Fibroblast of mammary gland (primary cell): ENCODE data around the gene TSPAN15.

Experiments used
- DNase-seq: peaks from one replicate; pipeline ENCODE4 v3.0.0-alpha.2; 2010; ENCODE audit warnings: low read depth
- H3K4me3 ChIP-seq: 2 replicates; pipeline ENCODE4 v1.5.1; 2011; ENCODE audit warnings: low read depth, mild to moderate bottlenecking, low read length, moderate library complexity; ENCODE audit not compliant: control insufficient read depth
- TF ChIP-seq, protein P1 (sequence below): conservative IDR thresholded peaks from 2 replicates; pipeline ENCODE4 v1.5.1; 2011; ENCODE audit warnings: low read depth, low read length, inconsistent platforms; ENCODE audit not compliant: control insufficient read depth, insufficient read depth

Gene TSPAN15

DNA sequence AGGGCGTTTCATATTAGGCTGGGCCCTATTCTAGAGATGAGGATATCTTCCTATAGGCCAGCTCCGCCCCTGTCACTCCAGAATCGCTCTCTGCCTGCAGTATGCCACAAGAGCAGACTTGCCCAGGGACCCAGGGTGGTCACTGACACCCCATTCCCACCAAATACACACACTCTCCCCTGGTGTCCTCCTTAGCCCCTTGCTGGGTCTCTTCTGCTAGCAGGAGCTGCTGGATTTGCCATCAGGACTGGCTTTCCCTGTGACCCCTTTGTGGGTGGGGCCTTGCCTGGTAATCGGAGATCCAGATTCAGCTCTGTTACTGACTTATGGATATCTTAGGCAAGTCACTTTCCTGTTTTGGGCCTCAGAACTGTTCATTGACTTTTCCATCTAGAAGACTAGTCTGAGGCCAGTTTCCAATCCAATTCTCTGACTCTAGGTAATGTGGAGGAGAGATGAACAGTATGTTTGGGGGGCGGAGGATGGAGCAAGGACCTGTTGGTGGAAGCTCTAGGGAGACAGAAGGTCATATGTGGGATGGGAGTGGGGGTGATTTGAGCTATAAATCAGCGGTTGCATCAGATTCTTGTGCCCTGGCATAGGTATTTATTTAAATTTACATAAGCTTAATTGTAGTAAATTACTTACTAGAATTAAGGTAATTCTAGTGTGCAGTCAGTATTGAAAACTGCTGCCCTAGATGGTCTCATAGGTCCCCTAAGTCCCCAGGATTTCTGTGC, 1.6 kb downstream of the TSPAN15 start:
- TF ChIP-seq, protein P1, sequence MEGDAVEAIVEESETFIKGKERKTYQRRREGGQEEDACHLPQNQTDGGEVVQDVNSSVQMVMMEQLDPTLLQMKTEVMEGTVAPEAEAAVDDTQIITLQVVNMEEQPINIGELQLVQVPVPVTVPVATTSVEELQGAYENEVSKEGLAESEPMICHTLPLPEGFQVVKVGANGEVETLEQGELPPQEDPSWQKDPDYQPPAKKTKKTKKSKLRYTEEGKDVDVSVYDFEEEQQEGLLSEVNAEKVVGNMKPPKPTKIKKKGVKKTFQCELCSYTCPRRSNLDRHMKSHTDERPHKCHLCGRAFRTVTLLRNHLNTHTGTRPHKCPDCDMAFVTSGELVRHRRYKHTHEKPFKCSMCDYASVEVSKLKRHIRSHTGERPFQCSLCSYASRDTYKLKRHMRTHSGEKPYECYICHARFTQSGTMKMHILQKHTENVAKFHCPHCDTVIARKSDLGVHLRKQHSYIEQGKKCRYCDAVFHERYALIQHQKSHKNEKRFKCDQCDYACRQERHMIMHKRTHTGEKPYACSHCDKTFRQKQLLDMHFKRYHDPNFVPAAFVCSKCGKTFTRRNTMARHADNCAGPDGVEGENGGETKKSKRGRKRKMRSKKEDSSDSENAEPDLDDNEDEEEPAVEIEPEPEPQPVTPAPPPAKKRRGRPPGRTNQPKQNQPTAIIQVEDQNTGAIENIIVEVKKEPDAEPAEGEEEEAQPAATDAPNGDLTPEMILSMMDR = no peak
- no peak for DNase-seq
- no peak overlapping the region for H3K4me3 ChIP-seq

DNA sequence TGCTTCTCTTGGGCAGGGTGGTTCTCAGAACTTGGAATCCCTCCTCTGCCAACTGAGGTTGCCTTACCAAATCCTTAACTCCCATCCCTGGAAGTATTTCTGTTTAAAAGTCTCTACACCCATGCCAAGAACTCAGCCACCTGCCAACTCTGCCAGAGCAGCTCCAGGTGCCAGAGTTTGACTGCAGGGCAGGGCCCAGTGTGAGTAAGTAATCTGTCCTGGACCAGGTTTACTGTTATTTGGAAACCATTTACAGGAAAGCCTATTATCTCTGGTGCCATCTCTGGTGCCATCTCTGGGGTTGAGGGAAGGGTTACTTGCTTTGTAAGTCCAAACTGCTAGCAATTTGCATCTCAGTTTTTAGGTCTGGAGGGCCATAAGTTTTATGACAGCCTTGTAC, 2.5 kb downstream of the TSPAN15 start:
- TF ChIP-seq, protein P1 = no peak
- DNase-seq = no peak
- H3K4me3 ChIP-seq = no peak overlapping the region

DNA sequence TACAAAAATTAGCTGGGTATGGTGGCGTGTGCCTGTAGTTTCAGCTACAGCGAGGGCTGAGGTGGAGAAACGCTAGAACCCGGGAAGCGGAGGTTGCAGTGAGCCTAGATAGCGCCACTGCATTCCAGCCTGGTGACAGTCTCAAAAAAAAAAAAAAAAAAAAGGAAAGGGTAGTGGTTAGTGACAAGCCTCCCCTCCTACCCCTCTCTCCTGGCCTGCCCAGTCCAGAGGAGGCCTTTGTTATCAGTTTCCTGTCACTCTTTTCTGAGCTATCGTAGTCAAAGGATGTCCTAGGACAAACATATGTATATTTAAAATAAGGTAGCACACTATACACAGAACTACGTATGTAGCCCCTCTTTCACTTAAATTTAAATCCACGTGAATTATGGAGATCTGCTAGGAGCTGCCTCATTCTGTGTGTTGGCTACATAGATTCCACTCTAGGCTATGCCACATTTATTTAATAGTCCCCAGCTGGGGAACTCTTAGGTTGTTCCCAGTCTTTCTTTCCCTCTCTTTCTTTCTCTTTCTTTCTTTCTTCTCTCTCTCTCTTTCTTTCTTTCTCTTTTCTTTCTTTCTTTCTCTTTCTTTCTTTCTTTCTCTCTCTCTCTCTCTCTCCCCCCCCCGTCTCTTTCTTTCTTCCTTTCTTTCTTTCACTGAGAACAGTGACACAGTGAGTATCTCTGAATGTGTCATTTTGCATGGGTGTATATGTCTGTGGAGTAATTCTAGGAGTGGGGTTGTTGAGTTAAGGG, 3.9 kb downstream of the TSPAN15 start:
- TF ChIP-seq, protein P1 = no peak
- no peak overlapping the region for H3K4me3 ChIP-seq
- no peak for DNase-seq

DNA sequence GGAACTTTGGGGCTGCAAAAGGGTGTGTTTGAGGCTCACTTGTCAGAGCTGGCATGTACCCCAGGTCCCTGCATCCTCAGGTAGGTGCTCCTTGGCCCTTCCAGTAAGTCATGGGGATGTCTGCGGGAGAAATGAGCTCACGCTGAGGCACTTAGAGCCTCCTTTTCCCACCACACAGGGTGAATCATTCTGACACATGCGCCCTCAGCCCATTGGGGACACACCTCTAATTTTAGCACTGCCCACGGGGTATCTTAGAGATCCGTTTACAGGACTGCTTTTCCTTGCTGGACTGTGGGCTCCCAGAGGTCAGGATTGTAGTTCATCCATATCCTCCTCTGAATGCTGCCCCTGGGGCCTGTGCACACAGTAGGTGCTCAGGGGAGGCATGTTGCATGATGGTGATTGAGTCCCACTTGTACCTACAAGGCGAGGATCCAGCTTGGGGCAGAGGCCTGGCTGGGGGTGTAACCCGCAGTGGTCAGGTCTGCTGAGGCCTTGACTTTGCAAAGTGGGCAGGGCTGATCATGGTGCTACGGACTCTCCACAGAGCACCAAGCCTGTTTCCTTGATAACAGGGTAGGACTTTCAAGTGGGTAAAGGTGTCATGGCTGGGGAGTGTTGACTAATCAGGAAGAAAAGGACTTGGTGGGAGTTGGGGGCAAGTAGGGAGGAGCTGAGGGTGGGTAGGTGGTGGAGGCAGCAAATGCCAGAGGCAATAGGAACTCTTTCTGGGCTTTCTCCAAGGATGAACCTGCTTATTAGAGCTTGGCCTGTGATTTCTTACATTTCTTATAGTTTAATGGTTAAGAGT, 5.8 kb downstream of the TSPAN15 start:
- peak; percentile 70 for DNase-seq
- H3K4me3 ChIP-seq = no peak overlapping the region
- TF ChIP-seq, protein P1 = no peak

DNA sequence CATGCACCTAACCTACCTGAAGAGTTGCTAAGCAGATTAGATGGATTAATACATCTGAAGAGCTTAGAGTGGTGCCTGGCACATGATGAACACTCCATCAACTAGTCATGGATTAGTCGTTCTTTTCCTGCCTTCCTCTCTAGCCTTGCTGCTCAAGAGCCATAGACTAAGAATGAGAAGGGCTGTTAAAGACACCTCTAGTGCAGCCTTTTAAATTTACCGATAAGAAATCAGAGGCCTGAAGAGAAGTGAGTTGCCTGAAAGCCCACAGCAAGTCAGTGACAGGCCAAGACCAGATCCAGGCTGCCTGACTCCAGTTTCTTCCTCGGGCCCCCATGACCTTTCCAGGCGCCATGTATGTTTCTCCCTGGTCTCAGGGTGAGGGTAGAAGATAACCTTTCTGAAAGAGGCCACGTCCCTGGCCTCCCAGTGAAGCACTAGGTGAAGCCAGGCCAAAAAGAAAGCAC, 6.5 kb downstream of the TSPAN15 start:
- DNase-seq = no peak
- TF ChIP-seq, protein P1 = no peak
- H3K4me3 ChIP-seq = no peak overlapping the region

DNA sequence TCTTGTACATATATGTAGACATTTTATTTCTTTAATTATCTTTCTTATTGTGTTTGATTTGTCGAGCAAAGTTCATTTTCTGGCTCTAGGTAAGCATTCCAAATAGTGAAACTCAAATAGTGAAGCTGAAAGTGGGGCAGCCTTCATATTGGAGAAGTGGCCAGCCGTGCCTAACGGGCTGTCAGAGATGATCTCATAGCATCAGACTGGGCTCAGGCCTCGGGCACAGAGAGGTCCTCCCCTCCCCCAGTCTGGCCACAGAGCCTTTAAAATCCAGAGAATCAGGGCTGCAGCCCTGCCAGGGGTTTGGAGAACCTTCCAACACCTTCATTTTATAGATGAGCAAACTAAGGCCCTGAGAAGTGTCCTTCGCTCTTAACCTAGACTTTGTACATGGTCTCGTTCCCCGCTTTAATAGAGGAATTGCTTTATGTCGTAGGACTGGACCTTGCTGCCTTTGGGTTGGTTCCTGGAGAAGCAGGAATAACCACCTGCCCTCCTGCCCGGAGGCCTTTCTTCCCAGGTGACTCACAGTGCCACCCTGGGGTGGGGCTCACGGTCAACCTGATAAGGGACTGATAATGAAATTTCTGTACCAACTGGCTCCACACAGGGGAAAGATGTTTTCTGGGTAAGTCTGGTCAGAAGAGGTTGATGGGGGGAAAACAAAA, 7.3 kb downstream of the TSPAN15 start:
- no peak overlapping the region for H3K4me3 ChIP-seq
- TF ChIP-seq, protein P1 = no peak
- DNase-seq = no peak
